Lower leg skin (tissue), 4 donors: ENCODE data around the gene TSPAN32. TPM values are rescaled to one million over a fixed set of nuclear protein-coding genes. Genes with fewer than 3 reads are reported as not detected.
A peak's percentile ranks its signal among the peaks of the same experiment; 100 is the strongest.

Experiments
- DNase-seq, 2 donors: peaks; one replicate each; pipeline ENCODE4 v3.0.0-alpha.2; 2019; ENCODE audit warnings: low spot score in 2 of 2
- H3K4me3 ChIP-seq: fragments of 200-600 bp; sonication (generic); 2 replicates; pipeline ENCODE4 v1.5.1; 2017; ENCODE audit warnings: mild to moderate bottlenecking, low read depth; ENCODE audit not compliant: poor library complexity, severe bottlenecking
- CTCF ChIP-seq, 3 donors: fragments of 450-650 bp; IDR thresholded peaks; one replicate each; pipeline ENCODE4 v1.5.1; 2016; ENCODE audit warnings: antibody characterized with exemption in 3 of 3, mild to moderate bottlenecking in 3 of 3, moderate library complexity in 2 of 3
- POLR2A ChIP-seq, 2 donors: fragments of 450-650 bp; IDR thresholded peaks; one replicate each; pipeline ENCODE4 v1.6.1; 2016 to 2017; ENCODE audit warnings: antibody characterized with exemption in 2 of 2, mild to moderate bottlenecking in 1 of 2, moderate library complexity in 1 of 2
- WGBS, 2 donors: methylation state at CpG; one replicate each; pipeline ENCODE4 v1.1.5; 2018; 5-methylcytosine and 5-hydroxymethylcytosine counted together
- intact Hi-C: fragments of 100-400 bp; cut with DNase I; formaldehyde crosslinking; loops from one replicate; pipeline ENCODE4 v1.15.0; 2023; ENCODE audit warnings: low total_unique reads
- total RNA-seq, 4 donors: library from RNA; depleted of rRNA; stranded (reverse); fragments of >200 nt; gene quantifications; one replicate each; pipeline ENCODE4 v1.1.0, GENCODE V29; 2016

TSPAN32 gene
- total RNA-seq, 4 donors from 2014 or later: 0.30 to 2.4 (median 1.5) TPM

DNA sequence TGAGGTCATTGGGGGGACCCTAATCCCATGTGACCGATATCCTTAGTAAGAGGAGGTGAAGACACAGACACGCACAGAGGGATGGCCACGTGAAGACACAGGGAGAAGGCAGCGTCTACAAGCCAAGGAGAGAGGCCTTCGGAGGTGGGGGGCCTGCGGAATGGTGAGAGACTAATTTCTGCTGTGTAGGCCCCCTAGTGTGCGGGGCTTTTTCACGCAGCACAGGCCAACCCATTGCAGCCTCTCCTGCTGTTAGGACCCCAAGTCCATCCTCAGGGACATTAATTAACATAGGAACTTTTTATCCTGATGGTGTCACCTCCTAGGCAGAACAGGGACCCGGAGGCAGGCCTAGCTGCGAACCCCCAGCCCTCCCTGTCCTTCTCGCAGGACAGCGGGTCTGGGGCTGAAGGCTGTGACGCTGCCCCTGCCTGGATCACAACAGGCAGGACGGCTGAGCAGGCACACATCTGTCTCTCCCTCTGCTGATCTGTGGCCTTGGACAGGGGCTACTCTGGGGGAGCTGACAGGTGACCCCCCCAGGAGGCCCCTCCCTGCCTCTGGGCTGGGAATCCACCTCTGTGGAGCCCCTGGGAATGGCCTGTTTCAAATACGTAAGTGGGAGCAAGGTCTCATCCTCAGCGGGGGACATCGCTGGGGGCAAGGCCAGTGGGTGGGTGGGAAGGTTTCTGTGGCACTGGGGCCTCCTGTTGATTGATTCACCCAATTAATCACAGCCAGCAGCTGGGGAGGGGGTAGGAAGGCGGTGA lies 39.3 kb upstream of the TSPAN32 start:
- intact Hi-C loops: no loop called here
- DNase-seq: peak in 1 of 2 donors; percentile 81
- TF ChIP-seq CTCF (IDR thresholded peaks at IDR 0.05): no peak
- no peak for TF ChIP-seq POLR2A (IDR thresholded peaks at IDR 0.05)
- WGBS, 2 donors: 88 to 92% methylated on average over 18 of the region's 18 CpGs
- no peak overlapping the region for H3K4me3 ChIP-seq

DNA sequence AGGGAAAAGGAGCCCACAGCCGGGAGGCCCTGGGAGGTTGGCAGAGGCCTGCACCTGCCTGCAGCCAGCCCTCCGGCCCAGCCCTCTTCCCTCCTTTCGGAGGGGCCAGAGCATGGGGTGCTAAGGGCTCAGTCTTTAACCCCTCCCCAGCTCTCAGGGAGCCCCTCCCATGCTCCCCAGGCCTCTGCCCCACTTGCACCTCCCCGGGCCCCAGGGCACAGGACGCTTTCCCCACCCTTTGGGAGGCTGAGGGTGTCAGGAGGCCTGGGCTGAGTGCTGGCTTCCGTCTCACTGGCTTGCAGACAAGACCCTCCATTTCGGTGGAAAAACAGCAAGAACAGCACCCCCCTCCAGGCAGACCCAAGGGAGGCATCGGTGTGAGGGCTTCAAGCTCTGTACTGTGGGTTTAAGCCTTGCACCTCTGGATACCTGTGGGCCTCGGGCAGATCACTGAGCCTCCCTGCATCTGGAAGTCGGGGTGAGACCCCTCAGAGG lies 38.7 kb upstream of the TSPAN32 start:
- H3K4me3 ChIP-seq: no peak overlapping the region
- intact Hi-C loops: no loop called here
- 70 to 81% methylated on average over 10 of the region's 10 CpGs for WGBS, 2 donors
- TF ChIP-seq POLR2A (IDR thresholded peaks at IDR 0.05): no peak
- no peak for TF ChIP-seq CTCF (IDR thresholded peaks at IDR 0.05)
- DNase-seq: no peak

- H3K4me3 ChIP-seq: no peak overlapping the region
- no peak for TF ChIP-seq POLR2A (IDR thresholded peaks at IDR 0.05)
- no peak for TF ChIP-seq CTCF (IDR thresholded peaks at IDR 0.05)
- intact Hi-C loops: no loop called here
- WGBS, 2 donors: 90 to 95% methylated on average over 12 to 13 of the region's 13 CpGs
- DNase-seq: peak in 1 of 2 donors; percentile 80
Observed at GRCh38 chr11:2263724-2264360, 38.0 kb upstream of the TSPAN32 start.

DNA sequence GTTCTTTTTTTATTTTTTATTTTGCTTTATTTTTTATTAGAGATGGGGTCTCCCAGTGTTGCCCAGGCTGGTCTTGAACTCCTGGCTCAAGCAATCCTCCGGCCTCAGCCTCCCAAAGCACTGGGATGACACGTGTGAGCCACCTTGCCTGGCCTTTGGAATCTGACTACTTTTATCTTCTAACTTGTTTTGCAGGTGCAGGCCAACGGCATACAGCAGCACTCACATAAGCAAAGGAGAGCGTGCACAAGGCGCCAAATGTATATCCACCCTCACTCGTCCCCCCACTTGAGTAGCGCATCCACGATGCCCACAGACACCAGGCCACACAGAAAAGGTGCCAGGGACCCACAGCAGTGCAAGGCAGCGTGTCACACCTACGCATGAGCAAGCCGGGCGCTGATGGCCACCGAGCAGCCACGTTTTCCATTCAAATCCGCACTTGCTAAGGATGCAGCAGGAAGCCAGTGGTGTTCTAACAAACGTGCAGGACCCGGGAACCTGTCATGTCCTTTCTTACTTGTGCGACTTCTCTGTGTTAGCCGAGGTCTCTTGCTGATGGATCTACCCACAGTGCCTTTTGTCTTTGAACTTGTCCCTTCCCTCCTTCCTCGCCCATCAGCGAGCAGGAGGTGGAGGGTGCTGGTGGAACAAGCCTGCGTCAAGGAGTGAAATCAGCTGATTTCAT lies 37.3 kb upstream of the TSPAN32 start:
- no peak overlapping the region for H3K4me3 ChIP-seq
- TF ChIP-seq POLR2A (IDR thresholded peaks at IDR 0.05) (no peak), CTCF (IDR thresholded peaks at IDR 0.05) (no peak)
- intact Hi-C loops: no loop called here
- 85 to 88% methylated on average over 22 of the region's 22 CpGs for WGBS, 2 donors
- DNase-seq: peak in 1 of 2 donors; percentile 65

DNA sequence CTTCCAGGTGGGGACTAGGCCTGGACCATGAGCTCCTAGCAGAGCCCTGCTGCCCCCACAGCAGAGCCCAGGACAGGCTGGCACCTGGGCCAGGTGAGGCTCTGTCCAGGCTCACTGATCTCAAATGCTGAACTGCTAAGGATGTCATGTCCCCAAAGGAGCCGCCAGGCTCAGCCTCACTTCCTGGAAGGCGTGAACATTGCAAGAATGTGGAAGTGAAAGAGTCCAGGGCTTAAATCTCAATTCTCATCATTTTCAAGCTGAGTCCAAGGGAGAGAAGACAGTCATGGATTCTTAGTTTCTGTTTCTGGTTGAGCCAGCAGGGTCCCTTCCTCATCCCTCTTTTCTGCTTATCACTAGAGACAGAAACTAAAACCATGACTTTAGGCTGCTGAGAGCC lies 36.4 kb upstream of the TSPAN32 start:
- DNase-seq: peak; percentile 14 to 77
- no peak for TF ChIP-seq CTCF (IDR thresholded peaks at IDR 0.05)
- TF ChIP-seq POLR2A (IDR thresholded peaks at IDR 0.05): no peak
- no peak overlapping the region for H3K4me3 ChIP-seq
- intact Hi-C loops: no loop called here
- WGBS, 2 donors: 15 to 43% methylated on average over 2 of the region's 2 CpGs
